SK-N-DZ (cell line): ENCODE results near the gene PKHD1.
"Not testable (repeated sequence)": the region's sequence is repeated elsewhere in the genome, so short reads cannot be mapped to it uniquely, and the experiment has no call there.

Source experiments
- DNase-seq: peaks from one replicate; pipeline ENCODE4 v3.0.0-alpha.2; 2015; ENCODE audit warnings: low spot score

The PKHD1 gene

GRCh38 chr6:51989789-51990188, 97.6 kb downstream of the PKHD1 start:
- DNase-seq, result no peak

GRCh38 chr6:51986864-51987263, 100.5 kb downstream of the PKHD1 start:
- no peak for DNase-seq

GRCh38 chr6:51983564-51983963, 103.8 kb downstream of the PKHD1 start:
- peak; percentile 77 for DNase-seq

GRCh38 chr6:51982695-51983094, 104.7 kb downstream of the PKHD1 start:
- not testable (repeated sequence) for DNase-seq

- no peak for DNase-seq
Measured at GRCh38 chr6:51976374-51976773, 111.0 kb downstream of the PKHD1 start.

GRCh38 chr6:51972659-51973058, 114.8 kb downstream of the PKHD1 start:
- peak; percentile 57 for DNase-seq

GRCh38 chr6:51968265-51968664, 119.1 kb downstream of the PKHD1 start:
- DNase-seq, result no peak

- DNase-seq, result peak; percentile 76
Measured at GRCh38 chr6:51965222-51965801, 122.1 kb downstream of the PKHD1 start.

GRCh38 chr6:51963980-51964379, 123.4 kb downstream of the PKHD1 start:
- no peak for DNase-seq

GRCh38 chr6:51962354-51962753, 125.1 kb downstream of the PKHD1 start:
- DNase-seq, result no peak

GRCh38 chr6:51960419-51960818, 127.0 kb downstream of the PKHD1 start:
- DNase-seq, result no peak

GRCh38 chr6:51959744-51960383, 127.5 kb downstream of the PKHD1 start:
- peak; percentile 78 for DNase-seq

GRCh38 chr6:51954681-51955080, 132.7 kb downstream of the PKHD1 start:
- DNase-seq, result no peak

- DNase-seq, result no peak
Measured at GRCh38 chr6:51953246-51953645, 134.2 kb downstream of the PKHD1 start.

- no peak for DNase-seq
Measured at GRCh38 chr6:51951924-51952323, 135.5 kb downstream of the PKHD1 start.

GRCh38 chr6:51949526-51949925, 137.9 kb downstream of the PKHD1 start:
- DNase-seq, result no peak

GRCh38 chr6:51939695-51940094, 147.7 kb downstream of the PKHD1 start:
- DNase-seq, result not testable (repeated sequence)

- DNase-seq, result no peak
Measured at GRCh38 chr6:51936531-51937290, 150.7 kb downstream of the PKHD1 start.

- peak; percentile 9 for DNase-seq
Measured at GRCh38 chr6:51934098-51934497, 153.3 kb downstream of the PKHD1 start.

- DNase-seq, result no peak
Measured at GRCh38 chr6:51932956-51933355, 154.5 kb downstream of the PKHD1 start.

- no peak for DNase-seq
Measured at GRCh38 chr6:51930602-51931001, 156.8 kb downstream of the PKHD1 start.

GRCh38 chr6:51929934-51930574, 157.4 kb downstream of the PKHD1 start:
- no peak for DNase-seq
